RKO (cell line): ENCODE measurements around the gene NUDT21.
A peak's percentile ranks its signal among the peaks of the same experiment; 100 is the strongest.
"Not testable (repeated sequence)": the region's sequence is repeated elsewhere in the genome, so short reads cannot be mapped to it uniquely, and the experiment has no call there.

ENCODE experiments used
- DNase-seq: peaks from one replicate; pipeline ENCODE4 v3.0.0-alpha.2; 2016; ENCODE audit warnings: low spot score

NUDT21 gene

GRCh38 chr16:56419740-56420548 is 31.2 kb downstream of the NUDT21 start:
- no peak for DNase-seq

GRCh38 chr16:56417138-56417537 is 34.0 kb downstream of the NUDT21 start:
- DNase-seq, result no peak

- DNase-seq, result no peak
These were observed 35.3 kb downstream of the NUDT21 start for GRCh38 chr16:56415875-56416274.

- no peak for DNase-seq
These were observed 36.8 kb downstream of the NUDT21 start for GRCh38 chr16:56414366-56414765.

- no peak for DNase-seq
These were observed 37.8 kb downstream of the NUDT21 start for GRCh38 chr16:56413381-56413780.

- no peak for DNase-seq
These were observed 39.5 kb downstream of the NUDT21 start for GRCh38 chr16:56411624-56412023.

GRCh38 chr16:56411123-56411522 is 40.0 kb downstream of the NUDT21 start:
- DNase-seq, result no peak

GRCh38 chr16:56409195-56409594 is 41.9 kb downstream of the NUDT21 start:
- no peak for DNase-seq

- no peak for DNase-seq
These were observed 42.6 kb downstream of the NUDT21 start for GRCh38 chr16:56408379-56409098.

GRCh38 chr16:56405977-56406672 is 45.0 kb downstream of the NUDT21 start:
- DNase-seq, result no peak

GRCh38 chr16:56401482-56401881 is 49.6 kb downstream of the NUDT21 start:
- DNase-seq, result peak; percentile 28

- DNase-seq, result no peak
These were observed 50.7 kb downstream of the NUDT21 start for GRCh38 chr16:56400458-56400857.

- no peak for DNase-seq
These were observed 51.6 kb downstream of the NUDT21 start for GRCh38 chr16:56399486-56399885.

GRCh38 chr16:56399047-56399446 is 52.1 kb downstream of the NUDT21 start:
- DNase-seq, result no peak

- not testable (repeated sequence) for DNase-seq
These were observed 54.4 kb downstream of the NUDT21 start for GRCh38 chr16:56396724-56397123.

- peak; percentile 78 for DNase-seq
These were observed 61.6 kb downstream of the NUDT21 start for GRCh38 chr16:56389554-56389953.

GRCh38 chr16:56388209-56388608 is 62.9 kb downstream of the NUDT21 start:
- DNase-seq, result no peak

GRCh38 chr16:56387396-56387795 is 63.7 kb downstream of the NUDT21 start:
- DNase-seq, result no peak

- no peak for DNase-seq
These were observed 66.9 kb downstream of the NUDT21 start for GRCh38 chr16:56384074-56384721.

- DNase-seq, result no peak
These were observed 68.2 kb downstream of the NUDT21 start for GRCh38 chr16:56382901-56383355.

- DNase-seq, result no peak
These were observed 68.7 kb downstream of the NUDT21 start for GRCh38 chr16:56382459-56382858.
